HepG2 (cell line): ENCODE results near the gene PTPN12.

Experiments
- CHD2 ChIP-seq: IDR thresholded peaks from 2 replicates; pipeline ENCODE4 v1.6.1; 2011; ENCODE audit warnings: low read depth, low read length, improper control_type of control experiment
- NPAS2 ChIP-seq: sonication (generic); formaldehyde crosslinking; IDR thresholded peaks from 2 replicates; pipeline ENCODE4 v1.8.0; 2022; ENCODE audit warnings: mild to moderate bottlenecking, missing genetic modification reagents, borderline replicate concordance
- STAG1 ChIP-seq: sonication (generic); formaldehyde crosslinking; IDR thresholded peaks from 2 replicates; pipeline ENCODE4 v1.4.0; 2020; ENCODE audit warnings: missing genetic modification reagents
- TBX2 ChIP-seq: sonication (generic); formaldehyde crosslinking; IDR thresholded peaks from 2 replicates; pipeline ENCODE4 v1.5.0; 2020; ENCODE audit warnings: missing genetic modification reagents, mild to moderate bottlenecking, borderline replicate concordance
- TF ChIP-seq, protein P1 (sequence below): sonication (generic); formaldehyde crosslinking; IDR thresholded peaks from 2 replicates; pipeline ENCODE4 v1.5.0; 2020; ENCODE audit warnings: mild to moderate bottlenecking, missing genetic modification reagents, moderate library complexity

DNA sequence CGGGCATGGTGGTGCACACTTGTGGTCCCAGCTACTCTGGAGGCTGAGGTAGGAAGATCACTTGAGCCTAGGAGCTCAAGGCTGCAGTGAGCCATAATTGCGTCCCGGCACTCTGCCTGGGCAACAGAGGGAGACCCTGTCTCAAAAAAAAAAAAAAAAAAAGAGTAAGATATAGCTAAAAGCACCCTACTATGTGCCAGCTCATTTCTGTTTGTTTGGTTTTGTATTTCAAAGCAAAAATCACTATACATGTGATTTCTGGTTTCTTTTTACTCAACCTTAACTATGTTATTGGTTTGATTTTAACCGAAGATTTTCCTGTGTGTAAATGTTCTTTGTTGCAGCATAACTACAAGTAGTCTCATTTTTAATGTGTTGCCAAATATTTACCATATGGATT, 92.7 kb downstream of the PTPN12 start:
- TF ChIP-seq NPAS2 (no peak), CHD2 (no peak), TBX2 (CRISPR knock-in tag) (no peak), STAG1 (CRISPR knock-in tag) (no peak)
- TF ChIP-seq, protein P1, sequence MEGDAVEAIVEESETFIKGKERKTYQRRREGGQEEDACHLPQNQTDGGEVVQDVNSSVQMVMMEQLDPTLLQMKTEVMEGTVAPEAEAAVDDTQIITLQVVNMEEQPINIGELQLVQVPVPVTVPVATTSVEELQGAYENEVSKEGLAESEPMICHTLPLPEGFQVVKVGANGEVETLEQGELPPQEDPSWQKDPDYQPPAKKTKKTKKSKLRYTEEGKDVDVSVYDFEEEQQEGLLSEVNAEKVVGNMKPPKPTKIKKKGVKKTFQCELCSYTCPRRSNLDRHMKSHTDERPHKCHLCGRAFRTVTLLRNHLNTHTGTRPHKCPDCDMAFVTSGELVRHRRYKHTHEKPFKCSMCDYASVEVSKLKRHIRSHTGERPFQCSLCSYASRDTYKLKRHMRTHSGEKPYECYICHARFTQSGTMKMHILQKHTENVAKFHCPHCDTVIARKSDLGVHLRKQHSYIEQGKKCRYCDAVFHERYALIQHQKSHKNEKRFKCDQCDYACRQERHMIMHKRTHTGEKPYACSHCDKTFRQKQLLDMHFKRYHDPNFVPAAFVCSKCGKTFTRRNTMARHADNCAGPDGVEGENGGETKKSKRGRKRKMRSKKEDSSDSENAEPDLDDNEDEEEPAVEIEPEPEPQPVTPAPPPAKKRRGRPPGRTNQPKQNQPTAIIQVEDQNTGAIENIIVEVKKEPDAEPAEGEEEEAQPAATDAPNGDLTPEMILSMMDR (CRISPR knock-in tag): no peak
